Endothelial cell of umbilical vein (primary cell): ENCODE results near the gene PTDSS2. TPM values are rescaled to one million over a fixed set of nuclear protein-coding genes. Genes with fewer than 3 reads are reported as not detected.

Experiments
- BruUV-seq: library from RNA; stranded (reverse); fragments of 400-500 nt; replicated peaks from 2 replicates; lab custom pipeline; 2021; lab: Mats Ljungman, UMichigan
- CTCF ChIA-PET: fragments of 300-600, 350-600 bp; sonication (Branson Sonifier 250); formaldehyde crosslinking; loops from one replicate; lab custom pipeline; 2021; ENCODE audit warnings: antibody characterized with exemption, inconsistent platforms; lab: Charles Lee
- POLR2A ChIA-PET: fragments of 300-600, 350-600 bp; sonication (Branson Sonifier 250); formaldehyde crosslinking; loops from one replicate; lab custom pipeline; 2021; ENCODE audit warnings: antibody characterized with exemption, inconsistent platforms; lab: Charles Lee
- DNase-seq: peaks from one replicate; pipeline ENCODE4 v3.0.0-alpha.2; 2011; ENCODE audit warnings: low read depth, low spot score
- FAIRE-seq: peaks from 2 replicates; lab custom pipeline; 2011; peaks lifted over from hg19 to GRCh38; lab: Jason Lieb, UNC
- H2AFZ ChIP-seq: 2 replicates; pipeline ENCODE4 v1.6.0; 2012; ENCODE audit warnings: low read depth, low read length, control low read depth, inconsistent platforms
- H3K27ac ChIP-seq: 2 replicates; pipeline ENCODE4 v1.5.1; 2011; ENCODE audit warnings: low read depth, mild to moderate bottlenecking, control low read depth, low read length, moderate library complexity; ENCODE audit not compliant: insufficient read depth
- H3K27me3 ChIP-seq, 2 experiments: 2 replicates each; pipeline versions ENCODE4 v1.6.0 to v1.6.1; 2011; ENCODE audit warnings: low read length in 2 of 2, mixed read lengths in 1 of 2; ENCODE audit not compliant: control insufficient read depth in 2 of 2, insufficient read depth in 2 of 2
- H3K36me3 ChIP-seq, 2 experiments: 2 replicates in 1 of 2; 3 replicates in 1 of 2; pipeline ENCODE4 v1.5.1; 2011; ENCODE audit warnings: low read length in 2 of 2, mild to moderate bottlenecking in 1 of 2, moderate library complexity in 1 of 2; ENCODE audit not compliant: control insufficient read depth in 2 of 2, insufficient read depth in 2 of 2; ENCODE audit errors: extremely low read depth in 1 of 2
- H3K4me1 ChIP-seq: 3 replicates; pipeline ENCODE4 v1.5.1; 2011; ENCODE audit warnings: mild to moderate bottlenecking, low read length; ENCODE audit not compliant: control insufficient read depth, insufficient read depth; ENCODE audit errors: extremely low read depth
- H3K4me2 ChIP-seq: 2 replicates; pipeline ENCODE4 v1.6.1; 2011; ENCODE audit warnings: low read length, control low read depth, mixed read lengths; ENCODE audit not compliant: insufficient read depth
- H3K4me3 ChIP-seq, 3 experiments: fragments of 200-600 bp in 1 of 3; sonication (generic), shearing (Covaris generic) in 1 of 3; replicated peaks in 1 of 3; 2 replicates each; pipeline ENCODE4 v1.5.1; 2011 to 2016; ENCODE audit warnings: control low read depth in 3 of 3, low read length in 3 of 3, mild to moderate bottlenecking in 2 of 3, inconsistent platforms in 1 of 3, low read depth in 1 of 3, moderate library complexity in 1 of 3; ENCODE audit not compliant: insufficient read depth in 1 of 3
- H3K79me2 ChIP-seq: 2 replicates; pipeline ENCODE4 v1.6.0; 2012; ENCODE audit warnings: low read length, inconsistent platforms; ENCODE audit not compliant: control insufficient read depth, insufficient read depth
- H3K9ac ChIP-seq: replicated peaks from 2 replicates; pipeline ENCODE3; 2011; ENCODE audit warnings: low read length, control low read depth; ENCODE audit not compliant: insufficient read depth; ENCODE audit errors: extremely low read depth
- H3K9me1 ChIP-seq: replicated peaks from 3 replicates; pipeline ENCODE4 v1.6.0; 2011; ENCODE audit warnings: mild to moderate bottlenecking, low read length; ENCODE audit not compliant: control insufficient read depth, insufficient read depth; ENCODE audit errors: extremely low read depth
- H3K9me3 ChIP-seq: replicated peaks from 2 replicates; pipeline ENCODE4 v1.5.1; 2012; ENCODE audit warnings: low read length, inconsistent platforms; ENCODE audit not compliant: control insufficient read depth, insufficient read depth
- H4K20me1 ChIP-seq: replicated peaks from 2 replicates; pipeline ENCODE3; 2011; ENCODE audit warnings: mild to moderate bottlenecking, low read length; ENCODE audit not compliant: control insufficient read depth, insufficient read depth; ENCODE audit errors: extremely low read depth
- CTCF ChIP-seq, 2 donors: IDR thresholded peaks; 1 replicate in 1 of 2; 2 replicates in 1 of 2; pipeline ENCODE4 v1.5.1; 2011; ENCODE audit warnings: low read length in 2 of 2, mild to moderate bottlenecking in 2 of 2, moderate library complexity in 2 of 2, control low read depth in 1 of 2, inconsistent platforms in 1 of 2, low read depth in 1 of 2; ENCODE audit not compliant: insufficient read depth in 1 of 2; ENCODE audit errors: extremely low read depth in 1 of 2
- FOS ChIP-seq: IDR thresholded peaks from 2 replicates; pipeline ENCODE4 v1.6.1; 2011; ENCODE audit warnings: mild to moderate bottlenecking, low read length, moderate library complexity, borderline replicate concordance; ENCODE audit not compliant: insufficient read depth
- GATA2 ChIP-seq: IDR thresholded peaks from 2 replicates; pipeline ENCODE4 v1.7.0; 2011; ENCODE audit warnings: low read depth, mild to moderate bottlenecking, moderate library complexity, mixed read lengths, low read length; ENCODE audit not compliant: insufficient read length, insufficient read depth
- JUN ChIP-seq: IDR thresholded peaks from 2 replicates; pipeline ENCODE4 v1.6.1; 2011; ENCODE audit warnings: borderline replicate concordance, low read depth; ENCODE audit not compliant: insufficient read length, insufficient read depth
- MYC ChIP-seq: IDR thresholded peaks from one replicate; pipeline ENCODE4 v1.6.1; 2011; ENCODE audit warnings: mild to moderate bottlenecking, low read depth, low read length
- POLR2A ChIP-seq: IDR thresholded peaks from 2 replicates; pipeline ENCODE4 v1.6.1; 2012; ENCODE audit warnings: low read depth, mild to moderate bottlenecking, control low read depth, low read length
- POLR2AphosphoS5 ChIP-seq: IDR thresholded peaks from 2 replicates; pipeline ENCODE4 v1.6.1; 2012; ENCODE audit warnings: low read depth, mild to moderate bottlenecking, control low read depth, low read length, moderate library complexity; ENCODE audit not compliant: insufficient read depth
- dilution Hi-C: fragments of 300-500 bp; cut with MboI; formaldehyde crosslinking; loops from one replicate; pipeline ENCODE4 v1.15.0; 2019; ENCODE audit warnings: low sequenced_read_pairs; ENCODE audit not compliant: extremely low pct_ligation_motif_present
- intact Hi-C: fragments of 100-400 bp; cut with micrococcal nuclease; formaldehyde crosslinking; loops from one replicate; pipeline ENCODE4 v1.10.0; 2022
- polyA plus RNA-seq, 4 experiments: library from polyadenylated mRNA; depleted of rRNA in 3 of 4; stranded (reverse) in 3 of 4; unstranded in 1 of 4; fragments of >200 nt; gene quantifications; 2 replicates each; pipeline versions ENCODE4 v1.2.1 to v1.2.3, GENCODE V29; 2011 to 2012; ENCODE audit warnings: missing spikeins in 1 of 4
- total RNA-seq: library from RNA; stranded (reverse); gene quantifications from 2 replicates; pipeline ENCODE4 v1.2.3, GENCODE V29; 2021
- TF ChIP-seq, protein P1 (sequence below): IDR thresholded peaks from 2 replicates; pipeline ENCODE4 v1.6.1; 2011; ENCODE audit not compliant: insufficient read depth, insufficient read length

PTDSS2 gene
- total and polyA plus RNA-seq, 2 donors (not counting 3 experiments of a cell fraction or from before 2014, with no cell fraction given), result 41.4 to 46.8 TPM

DNA sequence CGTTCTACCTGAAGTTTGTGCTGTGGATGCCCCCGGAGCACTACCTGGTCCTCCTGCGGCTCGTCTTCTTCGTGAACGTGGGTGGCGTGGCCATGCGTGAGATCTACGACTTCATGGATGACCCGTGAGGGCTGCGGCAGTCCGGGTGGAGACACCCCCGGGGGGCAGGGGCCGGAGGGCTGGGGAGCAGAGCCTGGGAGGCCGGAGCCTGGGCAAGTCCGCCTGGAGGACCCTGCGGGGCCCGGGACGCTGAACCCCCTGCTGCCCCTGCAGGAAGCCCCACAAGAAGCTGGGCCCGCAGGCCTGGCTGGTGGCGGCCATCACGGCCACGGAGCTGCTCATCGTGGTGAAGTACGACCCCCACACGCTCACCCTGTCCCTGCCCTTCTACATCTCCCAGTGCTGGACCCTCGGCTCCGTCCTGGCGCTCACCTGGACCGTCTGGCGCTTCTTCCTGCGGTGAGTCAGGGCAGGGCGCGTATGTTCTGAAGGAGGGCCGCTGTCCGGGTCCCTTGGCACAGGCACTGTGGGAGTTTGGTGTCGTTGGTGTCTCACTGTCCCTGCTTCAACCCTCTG lies 39.6 kb downstream of the PTDSS2 start:
- H2AFZ ChIP-seq, result no peak overlapping the region
- POLR2A ChIA-PET, result no interaction called here
- H3K27ac ChIP-seq, result no peak overlapping the region
- no peaks in the 10 kb centered on the region for H3K9me3 ChIP-seq
- FAIRE-seq, result no peak
- no peak overlapping the region for H3K4me2 ChIP-seq
- dilution Hi-C loops, result no loop called here
- no peaks in the 10 kb centered on the region for H4K20me1 ChIP-seq
- CTCF ChIA-PET, result no interaction called here
- H3K9me1 ChIP-seq, result no peaks in the 10 kb centered on the region
- no peaks in the 10 kb centered on the region for H3K27me3 ChIP-seq
- H3K79me2 ChIP-seq, result peaks cover 2% of the 10 kb centered on the region
- TF ChIP-seq JUN (no peak), FOS (no peak), POLR2A (no peak), GATA2 (no peak), POLR2AphosphoS5 (no peak), MYC (no peak), CTCF (IDR thresholded peaks at IDR 0.05; ENCODE audit: extremely low read depth in 1 of 2, insufficient read depth in 1 of 2, low read depth in 1 of 2, low read length in 2 of 2) (no peak)
- TF ChIP-seq, protein P1, sequence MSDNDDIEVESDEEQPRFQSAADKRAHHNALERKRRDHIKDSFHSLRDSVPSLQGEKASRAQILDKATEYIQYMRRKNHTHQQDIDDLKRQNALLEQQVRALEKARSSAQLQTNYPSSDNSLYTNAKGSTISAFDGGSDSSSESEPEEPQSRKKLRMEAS, result no peak
- peaks cover 2 to 24% of the 10 kb centered on the region in 2 experiments for H3K36me3 ChIP-seq
- H3K9ac ChIP-seq, result no peak overlapping the region
- no TSS peak for BruUV-seq
- intact Hi-C loops, result no loop called here
- no peak for DNase-seq
- no peak overlapping the region for H3K4me3 ChIP-seq
- no peaks in the 10 kb centered on the region for H3K4me1 ChIP-seq
